Measurements from ENCODE around the gene SCAND1.

Gene SCAND1

DNA sequence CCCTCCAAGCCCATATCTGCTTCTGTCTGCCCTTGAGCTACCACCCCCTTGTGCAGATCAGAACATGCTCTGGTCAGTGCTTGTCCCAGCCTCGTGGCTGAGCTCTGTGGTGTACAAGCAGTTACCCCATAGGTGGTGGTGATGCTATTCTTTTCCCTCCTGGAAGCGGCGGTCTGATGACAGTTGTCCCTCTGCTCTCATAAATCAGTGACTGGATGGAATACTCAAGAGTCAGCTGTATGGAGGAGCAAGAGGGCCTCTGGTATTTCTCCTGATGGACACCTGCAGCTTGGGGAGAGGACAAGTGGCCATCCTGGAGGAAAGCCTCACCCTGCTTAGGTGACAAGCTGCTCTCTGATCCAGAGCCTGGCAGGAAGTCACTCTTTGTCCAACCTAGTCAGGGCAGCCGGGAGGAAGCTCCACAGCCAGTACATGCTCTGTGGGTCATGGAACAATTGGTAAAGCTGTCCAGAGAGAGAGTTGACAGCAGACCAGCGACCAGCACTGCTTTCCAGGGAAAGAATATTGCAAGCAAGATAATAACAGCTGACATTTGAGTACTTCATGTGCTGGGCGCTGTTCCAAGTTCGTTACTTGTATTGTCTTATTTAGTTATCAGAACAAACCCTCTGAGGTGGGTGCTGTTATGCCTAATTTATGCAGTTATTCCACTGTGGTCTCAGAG is 47.1 kb downstream of the SCAND1 start:
- DNase-seq (ENCODE audit: low read depth, low spot score), result no peak

DNA sequence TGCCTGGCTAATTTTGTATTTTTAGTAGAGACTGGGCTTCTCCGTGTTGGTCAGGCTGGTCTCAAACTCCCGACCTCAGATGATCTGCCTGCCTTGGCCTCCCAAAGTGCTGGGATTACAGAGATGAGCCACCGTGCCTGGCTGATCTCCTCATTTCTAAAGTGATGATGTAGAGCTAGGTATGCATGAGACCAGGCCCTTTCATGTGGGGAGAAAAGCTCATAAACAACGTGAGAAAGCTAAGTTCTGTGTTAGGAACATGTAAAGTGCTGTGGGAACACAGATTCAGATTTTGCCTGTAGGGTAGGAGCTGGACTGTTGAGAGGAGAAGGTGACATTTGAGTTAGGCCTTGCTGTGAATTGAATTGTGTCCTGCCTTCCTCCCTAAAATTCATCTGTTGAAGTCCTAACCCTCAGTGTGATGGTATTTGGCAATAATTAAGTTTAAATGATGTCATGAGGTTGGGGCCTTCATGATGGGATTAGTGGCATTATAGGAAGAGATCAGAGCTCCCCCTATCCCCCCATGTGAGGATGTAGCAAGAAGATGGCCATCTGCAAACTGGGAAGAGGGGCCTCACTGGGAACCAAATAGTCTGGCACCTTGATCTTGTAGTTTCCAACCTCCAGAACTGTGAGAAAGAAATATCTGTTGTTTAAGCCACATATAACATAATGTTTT is 49.2 kb downstream of the SCAND1 start:
- no peak for DNase-seq (ENCODE audit: low read depth, low spot score)

- no peak for DNase-seq (ENCODE audit: low read depth, low spot score)
Observed at GRCh38 chr20:35903843-35904242, 50.5 kb downstream of the SCAND1 start.

Measured in activated naive CD8-positive, alpha-beta T cell treated with anti-CD3 and anti-CD28 coated beads, Interleukin-2, amount 50 U/mL, for 16 hours (primary cell).